ENCODE data around the gene CSMD2. TPM values are rescaled to one million over a fixed set of nuclear protein-coding genes. Genes with fewer than 3 reads are reported as not detected.

Gene CSMD2
- total RNA-seq, 3 donors from 2014 or later = 0.12 to 0.41 (median 0.28) TPM

DNA sequence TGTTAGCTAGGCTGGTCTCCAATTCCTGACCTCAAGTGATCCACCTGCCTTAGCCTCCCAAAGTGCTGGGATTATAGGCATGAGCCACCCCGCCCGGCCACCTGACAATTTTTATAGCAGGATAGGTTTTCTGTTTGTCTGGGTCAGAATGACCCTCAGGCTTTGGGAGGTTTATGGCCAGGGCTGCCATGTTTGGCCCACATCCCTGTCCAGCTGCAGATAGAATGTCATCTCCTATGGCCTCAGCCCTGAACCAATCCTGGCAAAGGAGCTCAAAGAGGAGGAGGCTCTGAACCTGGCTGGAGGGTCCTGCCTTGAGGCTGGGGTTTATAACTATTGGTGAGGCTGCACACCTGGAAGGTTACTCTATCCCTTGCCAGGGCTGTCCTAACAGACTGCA is 218.2 kb downstream of the CSMD2 start:
- intact Hi-C loops (cut with DNase I, micrococcal nuclease) = no loop called here
- H3K9me3 ChIP-seq = no peaks in the 10 kb centered on the region
- H3K4me3 ChIP-seq = no peak overlapping the region
- no peaks in the 10 kb centered on the region for H3K36me3 ChIP-seq (ENCODE audit: low read depth)
- no peak for ATAC-seq
- H3K4me1 ChIP-seq (ENCODE audit: low read depth) = no peaks in the 10 kb centered on the region
- TF ChIP-seq, protein P1, sequence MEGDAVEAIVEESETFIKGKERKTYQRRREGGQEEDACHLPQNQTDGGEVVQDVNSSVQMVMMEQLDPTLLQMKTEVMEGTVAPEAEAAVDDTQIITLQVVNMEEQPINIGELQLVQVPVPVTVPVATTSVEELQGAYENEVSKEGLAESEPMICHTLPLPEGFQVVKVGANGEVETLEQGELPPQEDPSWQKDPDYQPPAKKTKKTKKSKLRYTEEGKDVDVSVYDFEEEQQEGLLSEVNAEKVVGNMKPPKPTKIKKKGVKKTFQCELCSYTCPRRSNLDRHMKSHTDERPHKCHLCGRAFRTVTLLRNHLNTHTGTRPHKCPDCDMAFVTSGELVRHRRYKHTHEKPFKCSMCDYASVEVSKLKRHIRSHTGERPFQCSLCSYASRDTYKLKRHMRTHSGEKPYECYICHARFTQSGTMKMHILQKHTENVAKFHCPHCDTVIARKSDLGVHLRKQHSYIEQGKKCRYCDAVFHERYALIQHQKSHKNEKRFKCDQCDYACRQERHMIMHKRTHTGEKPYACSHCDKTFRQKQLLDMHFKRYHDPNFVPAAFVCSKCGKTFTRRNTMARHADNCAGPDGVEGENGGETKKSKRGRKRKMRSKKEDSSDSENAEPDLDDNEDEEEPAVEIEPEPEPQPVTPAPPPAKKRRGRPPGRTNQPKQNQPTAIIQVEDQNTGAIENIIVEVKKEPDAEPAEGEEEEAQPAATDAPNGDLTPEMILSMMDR (IDR thresholded peaks at IDR 0.05) = no peak
- DNase-seq = no peak

DNA sequence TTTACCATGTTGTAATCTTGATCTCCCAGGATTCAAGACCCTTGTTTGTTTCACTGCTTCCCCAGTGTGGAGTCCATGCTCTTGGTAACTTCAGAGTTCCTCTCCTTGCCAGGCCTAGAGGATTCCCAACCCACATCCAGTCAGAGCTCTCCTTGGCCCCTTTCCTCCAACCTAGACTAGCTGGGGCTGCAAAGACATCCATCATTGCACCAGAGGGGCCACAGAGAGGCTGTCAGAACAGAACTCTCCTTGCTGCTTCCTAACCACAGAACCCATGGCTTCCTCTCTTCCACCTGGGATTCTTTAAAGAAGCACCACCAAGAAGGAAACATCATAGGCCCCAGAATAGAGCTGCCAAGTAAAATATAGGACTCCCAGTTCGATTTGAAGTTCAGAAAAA is 220.2 kb downstream of the CSMD2 start:
- ATAC-seq (no peak), DNase-seq (no peak)
- Histone ChIP-seq H3K4me3 (no peak overlapping the region), H3K9me3 (no peaks in the 10 kb centered on the region), H3K4me1 (ENCODE audit: low read depth) (no peaks in the 10 kb centered on the region), H3K36me3 (ENCODE audit: low read depth) (no peaks in the 10 kb centered on the region)
- TF ChIP-seq, protein P1 (IDR thresholded peaks at IDR 0.05) = no peak
- intact Hi-C loops (cut with DNase I, micrococcal nuclease) = no loop called here

DNA sequence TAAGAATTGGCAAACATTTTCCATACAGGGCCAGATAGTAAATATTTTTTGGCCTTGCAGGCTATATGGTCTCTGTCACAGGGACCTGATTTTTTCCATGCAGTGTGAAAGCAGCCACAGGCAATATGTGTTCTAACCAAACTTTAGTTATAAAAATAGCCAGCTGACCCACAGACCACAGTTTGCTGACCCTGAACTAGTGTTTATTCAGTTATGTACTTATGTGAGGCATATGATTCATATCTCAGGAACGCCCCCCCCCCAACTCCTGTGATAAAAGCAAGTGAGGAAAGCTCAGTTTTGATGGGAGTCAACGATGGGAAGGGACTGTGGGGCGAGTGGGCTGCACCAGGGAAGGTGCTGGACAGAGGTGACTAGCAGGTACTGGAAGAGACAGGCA is 221.1 kb downstream of the CSMD2 start:
- DNase-seq = no peak
- no peak for ATAC-seq
- H3K36me3 ChIP-seq (ENCODE audit: low read depth) = no peaks in the 10 kb centered on the region
- intact Hi-C loops (cut with DNase I, micrococcal nuclease) = no loop called here
- H3K4me3 ChIP-seq = no peak overlapping the region
- TF ChIP-seq, protein P1 (IDR thresholded peaks at IDR 0.05) = no peak
- no peaks in the 10 kb centered on the region for H3K4me1 ChIP-seq (ENCODE audit: low read depth)
- H3K9me3 ChIP-seq = no peaks in the 10 kb centered on the region

DNA sequence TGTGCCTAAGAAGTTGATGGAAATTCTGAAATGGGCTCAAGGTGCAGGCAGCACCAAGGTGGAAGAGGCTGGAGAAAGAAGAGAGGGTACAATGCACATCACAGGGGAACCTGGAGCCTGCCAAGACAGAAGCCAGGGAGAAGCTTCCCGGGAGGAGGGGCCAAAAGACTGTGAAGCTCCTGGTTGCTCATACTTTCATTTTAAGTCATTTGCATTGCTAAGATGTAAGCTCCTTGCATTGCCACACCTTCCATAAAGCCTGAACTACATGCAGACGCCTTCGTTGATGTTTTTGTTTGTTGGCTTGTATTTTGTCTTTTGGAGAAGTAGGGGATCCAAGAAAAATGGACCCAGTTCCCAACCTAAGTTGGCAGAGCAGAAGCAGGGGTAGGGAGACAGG is 232.2 kb downstream of the CSMD2 start:
- H3K9me3 ChIP-seq = no peaks in the 10 kb centered on the region
- intact Hi-C loops (cut with DNase I, micrococcal nuclease) = no loop called here

DNA sequence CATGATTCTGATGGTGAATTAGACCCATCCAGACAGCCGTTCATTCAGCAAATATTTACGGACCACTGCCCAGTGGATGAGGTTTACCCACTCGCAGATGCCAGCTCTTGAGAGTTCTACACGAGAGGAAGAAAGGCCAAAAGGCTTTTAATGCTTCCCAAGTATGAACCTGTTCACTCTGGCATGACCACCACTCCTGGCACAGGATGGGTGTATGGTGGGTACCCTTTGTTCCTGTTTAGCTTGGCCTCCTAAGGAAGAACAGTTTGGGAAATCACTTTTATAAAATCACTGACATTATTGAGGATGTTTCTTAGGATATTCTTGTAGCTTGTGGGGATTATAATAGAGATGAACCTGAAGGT is 233.9 kb downstream of the CSMD2 start:
- intact Hi-C loops (cut with DNase I, micrococcal nuclease) = no loop called here
- no peak for ATAC-seq
- no peaks in the 10 kb centered on the region for H3K36me3 ChIP-seq (ENCODE audit: low read depth)
- TF ChIP-seq, protein P1 (IDR thresholded peaks at IDR 0.05) = no peak
- H3K4me1 ChIP-seq (ENCODE audit: low read depth) = no peaks in the 10 kb centered on the region
- no peak overlapping the region for H3K4me3 ChIP-seq
- no peak for DNase-seq
- H3K9me3 ChIP-seq = no peaks in the 10 kb centered on the region

More for the DNA sequence above, 232.2 kb downstream of the CSMD2 start:
- no peak for DNase-seq
- TF ChIP-seq, protein P1 (IDR thresholded peaks at IDR 0.05) = no peak
- no peak overlapping the region for H3K4me3 ChIP-seq
- no peak for ATAC-seq
- no peaks in the 10 kb centered on the region for H3K4me1 ChIP-seq (ENCODE audit: low read depth)
- no peaks in the 10 kb centered on the region for H3K36me3 ChIP-seq (ENCODE audit: low read depth)

Data from mucosa of descending colon (tissue), 3 donors.